Measurements from ENCODE around the gene ARID1B. TPM values are rescaled to one million over a fixed set of nuclear protein-coding genes. Genes with fewer than 3 reads are reported as not detected.

ARID1B gene
- total RNA-seq, 1 experiment from 2014 or later: 35.6 TPM

GRCh38 chr6:156776470-156776839 lies 723 bp upstream of the ARID1B start:
- H3K36me3 ChIP-seq (ENCODE audit: control insufficient read depth in 1 of 2, insufficient read depth in 2 of 2, low read length in 2 of 2): no peaks in the 10 kb centered on the region
- ATAC-seq (no peak), DNase-seq (ENCODE audit: low read depth, low spot score) (no peak)
- H3K9ac ChIP-seq (ENCODE audit: low read length): peak overlapping the region; percentile 89
- POLR2A ChIA-PET: no interaction called here
- peak overlapping the region; percentile 88 for H3K4me2 ChIP-seq (ENCODE audit: low read length)
- H3K9me2 ChIP-seq (ENCODE audit: insufficient read depth): no peaks in the 10 kb centered on the region
- peaks cover 22% of the 10 kb centered on the region for H3K79me2 ChIP-seq (ENCODE audit: insufficient read depth, low read length)
- H3K4me1 ChIP-seq (ENCODE audit: control insufficient read depth in 1 of 2, insufficient read depth in 2 of 2, low read length in 2 of 2): peaks cover 27 to 40% of the 10 kb centered on the region in 2 experiments
- intact Hi-C loops (cut with micrococcal nuclease): loop anchor here (5.0 kb wide), 3 partner anchors 54 to 406 kb away; no protein-coding TSS in a partner anchor
- H2AFZ ChIP-seq (ENCODE audit: low read depth, low read length, poor library complexity, severe bottlenecking): peak overlapping the region; percentile 80
- H3K27me3 ChIP-seq (ENCODE audit: insufficient read depth, low read length): no peaks in the 10 kb centered on the region
- H3K9me3 ChIP-seq (ENCODE audit: control insufficient read depth in 1 of 2, insufficient read depth in 1 of 2, low read depth in 1 of 2, low read length in 2 of 2): no peaks in the 10 kb centered on the region
- BruUV-seq (replicated peaks): TSS peak; percentile 69
- CTCF ChIA-PET: interaction anchor here (1.1 kb wide), 1 partner anchor 25 kb away, joined by 3 read pairs; no protein-coding TSS in a partner anchor
- RAD21 ChIA-PET (ENCODE audit: low non-redundant PET in 1 of 2, low total read pairs in 2 of 2, uncharacterized antibody in 2 of 2, unreplicated experiment in 2 of 2): interaction anchor here in 1 of 2 experiments (0.9 kb wide), 1 partner anchor 46 kb away, joined by 3 read pairs; no protein-coding TSS in a partner anchor
- peaks cover 2% of the 10 kb centered on the region; the same call in 1 of the 2 replicates for H4K20me1 ChIP-seq (ENCODE audit: insufficient read depth)
- peak overlapping the region; percentile 95 for H3K27ac ChIP-seq (ENCODE audit: low read depth, low read length)
- H3K4me3 ChIP-seq (replicated peaks in 1 of 2; ENCODE audit: low read depth in 1 of 2, low read length in 2 of 2): peak overlapping the region; percentile 60 to 74
- TF ChIP-seq EGR1 (IDR thresholded peaks at IDR 0.05; ENCODE audit: low read depth) (no peak), JUND (IDR thresholded peaks at IDR 0.05) (no peak; the same call in 1 of the 2 replicates), EZH2phosphoT487 (IDR thresholded peaks at IDR 0.05; ENCODE audit: borderline replicate concordance) (no peak), ATF3 (IDR thresholded peaks at IDR 0.05) (no peak), ZBTB33 (IDR thresholded peaks at IDR 0.05; ENCODE audit: extremely low read depth, insufficient replicate concordance, low read length) (no peak), FOSL1 (IDR thresholded peaks at IDR 0.05; ENCODE audit: low read depth) (peak; percentile 20; the same call in 1 of the 2 replicates), SRF (IDR thresholded peaks at IDR 0.05; ENCODE audit: low read depth) (no peak), RAD21 (IDR thresholded peaks at IDR 0.05; ENCODE audit: low read depth) (no peak; the same call in 1 of the 2 replicates), POLR2A (IDR thresholded peaks at IDR 0.05; ENCODE audit: borderline replicate concordance, extremely low read depth, insufficient read depth, insufficient read length) (peak; percentile 27), YY1 (IDR thresholded peaks at IDR 0.05; ENCODE audit: extremely low read depth, insufficient replicate concordance, low read depth, low read length) (no peak), EZH2 (IDR thresholded peaks at IDR 0.05) (no peak), MAX (IDR thresholded peaks at IDR 0.05) (no peak), ZNF274 (IDR thresholded peaks at IDR 0.05; ENCODE audit: low read depth, low read length) (no peak), CBX3 (IDR thresholded peaks at IDR 0.05; ENCODE audit: low read depth) (0 out of 2 replicates have a peak, but pooled peaks have one; percentile 29), ELF1 (IDR thresholded peaks at IDR 0.05; ENCODE audit: borderline replicate concordance, low read depth) (no peak), CTCF (IDR thresholded peaks at IDR 0.05 in 2 of 3, conservative IDR thresholded peaks at IDR 0.05 in 1 of 3; ENCODE audit: borderline replicate concordance in 1 of 3, insufficient read depth in 1 of 3, low read depth in 2 of 3, low read length in 2 of 3) (no peak), ZFX (IDR thresholded peaks at IDR 0.05) (no peak), REST (IDR thresholded peaks at IDR 0.05; ENCODE audit: low read depth) (no peak), CEBPB (IDR thresholded peaks at IDR 0.05; ENCODE audit: low read depth) (0 out of 2 replicates have a peak, but pooled peaks have one; percentile 41), SP1 (IDR thresholded peaks at IDR 0.05; ENCODE audit: low read depth) (no peak; the same call in 1 of the 2 replicates), TCF7L2 (IDR thresholded peaks at IDR 0.05; ENCODE audit: borderline replicate concordance, extremely low read depth, insufficient read depth, insufficient read length) (peak; percentile 19)
